ENCODE data around the gene SBK2.

SBK2 gene

GRCh38 chr19:55490478-55491432 is 46.2 kb downstream of the SBK2 start:
- Histone ChIP-seq H3K36me3 (ENCODE audit: control insufficient read depth, insufficient read depth, low read length) (no peaks in the 10 kb centered on the region), H3K4me3 (ENCODE audit: low read length) (no peak overlapping the region), H3K9ac (ENCODE audit: low read length) (no peak overlapping the region), H3K27me3 (ENCODE audit: control insufficient read depth, insufficient read depth, low read length) (no peaks in the 10 kb centered on the region), H3K4me1 (ENCODE audit: control insufficient read depth, insufficient read depth, low read length) (peaks cover 43% of the 10 kb centered on the region), H3K27ac (ENCODE audit: low read depth, low read length) (peak overlapping the region; percentile 76)

- H3K9ac ChIP-seq (ENCODE audit: low read length), result no peak overlapping the region
These were observed 47.0 kb downstream of the SBK2 start for GRCh38 chr19:55489711-55490477.

GRCh38 chr19:55488986-55489710 is 47.8 kb downstream of the SBK2 start:
- Histone ChIP-seq H3K4me3 (ENCODE audit: low read length) (no peak overlapping the region), H3K9ac (ENCODE audit: low read length) (no peak overlapping the region), H3K27me3 (ENCODE audit: control insufficient read depth, insufficient read depth, low read length) (no peaks in the 10 kb centered on the region), H3K27ac (ENCODE audit: low read depth, low read length) (peak overlapping the region; percentile 93), H3K4me1 (ENCODE audit: control insufficient read depth, insufficient read depth, low read length) (peaks cover 48% of the 10 kb centered on the region), H3K36me3 (ENCODE audit: control insufficient read depth, insufficient read depth, low read length) (no peaks in the 10 kb centered on the region)

More at GRCh38 chr19:55489711-55490477, 47.0 kb downstream of the SBK2 start:
- Histone ChIP-seq H3K36me3 (ENCODE audit: control insufficient read depth, insufficient read depth, low read length) (no peaks in the 10 kb centered on the region), H3K27ac (ENCODE audit: low read depth, low read length) (peak overlapping the region; percentile 93), H3K4me1 (ENCODE audit: control insufficient read depth, insufficient read depth, low read length) (peaks cover 48% of the 10 kb centered on the region), H3K4me3 (ENCODE audit: low read length) (no peak overlapping the region), H3K27me3 (ENCODE audit: control insufficient read depth, insufficient read depth, low read length) (no peaks in the 10 kb centered on the region)

- peak within 1 kb of the TSS; percentile 62 for H3K4me3 ChIP-seq (ENCODE audit: low read length)
These were observed 48.8 kb downstream of the SBK2 start, which contains the start of gene SSC5D for GRCh38 chr19:55487924-55488687. SSC5D (plus strand) TSS chr19:55488436; CDS start chr19:55488590, 154 bp downstream.

GRCh38 chr19:55486971-55487923 is 49.7 kb downstream of the SBK2 start:
- H3K27me3 ChIP-seq (ENCODE audit: control insufficient read depth, insufficient read depth, low read length), result no peaks in the 10 kb centered on the region
- H3K27ac ChIP-seq (ENCODE audit: low read depth, low read length), result peak overlapping the region; percentile 95
- H3K4me1 ChIP-seq (ENCODE audit: control insufficient read depth, insufficient read depth, low read length), result peaks cover 43% of the 10 kb centered on the region
- H3K9ac ChIP-seq (ENCODE audit: low read length), result peak overlapping the region; percentile 29
- H3K36me3 ChIP-seq (ENCODE audit: control insufficient read depth, insufficient read depth, low read length), result peaks cover 3% of the 10 kb centered on the region
- H3K4me3 ChIP-seq (ENCODE audit: low read length), result peak overlapping the region; percentile 27

More at GRCh38 chr19:55487924-55488687, 48.8 kb downstream of the SBK2 start, which contains the start of gene SSC5D:
- Histone ChIP-seq H3K4me1 (ENCODE audit: control insufficient read depth, insufficient read depth, low read length) (peaks cover 47% of the 10 kb centered on the region), H3K9ac (ENCODE audit: low read length) (peak within 1 kb of the TSS; percentile 29), H3K36me3 (ENCODE audit: control insufficient read depth, insufficient read depth, low read length) (no peaks in the 10 kb centered on the region), H3K27me3 (ENCODE audit: control insufficient read depth, insufficient read depth, low read length) (no peaks in the 10 kb centered on the region), H3K27ac (ENCODE audit: low read depth, low read length) (peak within 1 kb of the TSS; percentile 95)

GRCh38 chr19:55486043-55486970 is 50.6 kb downstream of the SBK2 start:
- Histone ChIP-seq H3K4me3 (ENCODE audit: low read length) (peak overlapping the region; percentile 40), H3K9ac (ENCODE audit: low read length) (no peak overlapping the region), H3K4me1 (ENCODE audit: control insufficient read depth, insufficient read depth, low read length) (peaks cover 35% of the 10 kb centered on the region), H3K27me3 (ENCODE audit: control insufficient read depth, insufficient read depth, low read length) (no peaks in the 10 kb centered on the region), H3K27ac (ENCODE audit: low read depth, low read length) (peak overlapping the region; percentile 95), H3K36me3 (ENCODE audit: control insufficient read depth, insufficient read depth, low read length) (peaks cover 3% of the 10 kb centered on the region)

- Histone ChIP-seq H3K36me3 (ENCODE audit: control insufficient read depth, insufficient read depth, low read length) (peaks cover 3% of the 10 kb centered on the region), H3K4me1 (ENCODE audit: control insufficient read depth, insufficient read depth, low read length) (peaks cover 34% of the 10 kb centered on the region), H3K27me3 (ENCODE audit: control insufficient read depth, insufficient read depth, low read length) (no peaks in the 10 kb centered on the region), H3K4me3 (ENCODE audit: low read length) (peak overlapping the region; percentile 70), H3K9ac (ENCODE audit: low read length) (no peak overlapping the region), H3K27ac (ENCODE audit: low read depth, low read length) (peak overlapping the region; percentile 95)
These were observed 51.4 kb downstream of the SBK2 start for GRCh38 chr19:55485439-55486011.

GRCh38 chr19:55484593-55485438 is 52.1 kb downstream of the SBK2 start, which contains the start of gene NAT14:
NAT14 (plus strand) TSS chr19:55485188; CDS start chr19:55485709, 521 bp downstream.
- no peaks in the 10 kb centered on the region for H3K27me3 ChIP-seq (ENCODE audit: control insufficient read depth, insufficient read depth, low read length)
- peak within 1 kb of the TSS; percentile 95 for H3K27ac ChIP-seq (ENCODE audit: low read depth, low read length)
- H3K4me3 ChIP-seq (ENCODE audit: low read length), result peak within 1 kb of the TSS; percentile 70
- H3K9ac ChIP-seq (ENCODE audit: low read length), result no peak within 1 kb of the TSS
- H3K4me1 ChIP-seq (ENCODE audit: control insufficient read depth, insufficient read depth, low read length), result peaks cover 34% of the 10 kb centered on the region
- H3K36me3 ChIP-seq (ENCODE audit: control insufficient read depth, insufficient read depth, low read length), result peaks cover 3% of the 10 kb centered on the region
